Astrocyte of the cerebellum (primary cell): ENCODE data around the gene POU4F1.
A peak's percentile ranks its signal among the peaks of the same experiment; 100 is the strongest.
"Not testable (repeated sequence)": the region's sequence is repeated elsewhere in the genome, so short reads cannot be mapped to it uniquely, and the experiment has no call there.

Source experiments
- DNase-seq: peaks from one replicate; pipeline ENCODE4 v3.0.0-alpha.2; 2011; ENCODE audit warnings: low read depth
- H3K4me3 ChIP-seq: 2 replicates; pipeline ENCODE4 v1.5.1; 2011; ENCODE audit warnings: mild to moderate bottlenecking, low read depth, low read length, moderate library complexity
- CTCF ChIP-seq: IDR thresholded peaks from 2 replicates; pipeline ENCODE4 v1.5.1; 2012; ENCODE audit warnings: low read length, low read depth, moderate library complexity, mild to moderate bottlenecking; ENCODE audit errors: missing control alignments
- in situ Hi-C: cut with HindIII; loops from 2 replicates; pipeline ENCODE4 v1.10.0; 2017; ENCODE audit warnings: low sequenced_read_pairs

Gene POU4F1, protein sequence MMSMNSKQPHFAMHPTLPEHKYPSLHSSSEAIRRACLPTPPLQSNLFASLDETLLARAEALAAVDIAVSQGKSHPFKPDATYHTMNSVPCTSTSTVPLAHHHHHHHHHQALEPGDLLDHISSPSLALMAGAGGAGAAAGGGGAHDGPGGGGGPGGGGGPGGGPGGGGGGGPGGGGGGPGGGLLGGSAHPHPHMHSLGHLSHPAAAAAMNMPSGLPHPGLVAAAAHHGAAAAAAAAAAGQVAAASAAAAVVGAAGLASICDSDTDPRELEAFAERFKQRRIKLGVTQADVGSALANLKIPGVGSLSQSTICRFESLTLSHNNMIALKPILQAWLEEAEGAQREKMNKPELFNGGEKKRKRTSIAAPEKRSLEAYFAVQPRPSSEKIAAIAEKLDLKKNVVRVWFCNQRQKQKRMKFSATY

DNA sequence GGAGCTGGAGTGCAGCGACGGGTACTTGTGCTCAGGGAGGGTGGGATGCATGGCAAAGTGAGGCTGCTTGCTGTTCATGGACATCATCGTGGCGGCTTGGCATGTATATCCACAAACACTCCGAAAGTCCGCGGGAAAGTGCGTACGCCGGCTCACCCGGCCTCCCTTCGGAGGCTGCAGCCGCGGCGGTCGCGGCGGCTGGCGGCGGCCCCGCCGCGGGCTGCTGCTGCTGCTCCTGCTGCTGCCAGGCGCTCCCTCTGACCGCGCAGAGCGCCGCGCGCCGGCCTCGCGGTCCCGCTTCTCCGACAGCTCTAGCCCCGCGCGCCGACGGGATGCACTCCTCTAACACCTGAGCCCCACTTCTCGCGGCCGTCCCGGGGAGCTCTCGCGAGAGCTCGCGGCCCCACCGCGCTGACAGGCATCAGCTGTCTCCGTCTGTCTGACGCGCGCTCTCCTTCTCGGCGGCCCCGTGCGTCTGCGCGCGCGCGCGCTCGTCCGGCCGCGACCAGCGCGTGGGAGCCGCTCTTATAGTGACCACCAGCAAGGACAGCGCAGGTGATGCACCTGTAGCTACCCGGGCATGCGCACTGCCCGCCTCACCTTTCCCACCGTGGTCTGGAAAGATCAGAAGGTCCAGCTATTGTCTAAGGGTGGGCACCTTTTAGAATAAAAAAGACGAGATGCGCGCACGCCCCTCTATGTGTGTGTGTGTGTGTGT, at the start of gene POU4F1:
TSS of gene POU4F1 (minus strand) at position 313 of the 718 bp plus-strand sequence. CDS start at position 87, 226 bp downstream.
- TF ChIP-seq CTCF: no peak
- no peak for DNase-seq
- in situ Hi-C loops: no loop called here
- peak within 1 kb of the TSS; percentile 27 for H3K4me3 ChIP-seq

GRCh38 chr13:78652651-78653050, 49.3 kb upstream of the POU4F1 start:
- no peak for TF ChIP-seq CTCF
- H3K4me3 ChIP-seq: no peak overlapping the region
- in situ Hi-C loops: no loop called here
- DNase-seq: no peak

DNA sequence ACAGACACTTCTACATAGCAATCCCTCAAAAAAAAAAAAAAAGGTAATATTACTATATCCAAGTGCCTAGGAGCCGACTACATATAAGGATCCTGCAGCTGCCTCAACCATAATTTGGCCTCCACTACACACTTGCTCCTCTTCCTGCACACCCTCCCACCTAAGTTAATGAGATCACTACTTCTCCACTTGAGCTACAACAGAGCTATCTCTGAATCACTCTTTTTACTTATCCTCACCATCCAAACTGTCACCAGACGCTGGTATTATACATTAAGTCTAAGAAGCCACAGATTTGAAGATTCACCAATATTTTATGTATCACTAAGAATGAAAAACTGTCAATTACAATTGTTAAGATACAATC, 47.3 kb upstream of the POU4F1 start:
- no peak overlapping the region for H3K4me3 ChIP-seq
- TF ChIP-seq CTCF: no peak
- in situ Hi-C loops: no loop called here
- DNase-seq: no peak

DNA sequence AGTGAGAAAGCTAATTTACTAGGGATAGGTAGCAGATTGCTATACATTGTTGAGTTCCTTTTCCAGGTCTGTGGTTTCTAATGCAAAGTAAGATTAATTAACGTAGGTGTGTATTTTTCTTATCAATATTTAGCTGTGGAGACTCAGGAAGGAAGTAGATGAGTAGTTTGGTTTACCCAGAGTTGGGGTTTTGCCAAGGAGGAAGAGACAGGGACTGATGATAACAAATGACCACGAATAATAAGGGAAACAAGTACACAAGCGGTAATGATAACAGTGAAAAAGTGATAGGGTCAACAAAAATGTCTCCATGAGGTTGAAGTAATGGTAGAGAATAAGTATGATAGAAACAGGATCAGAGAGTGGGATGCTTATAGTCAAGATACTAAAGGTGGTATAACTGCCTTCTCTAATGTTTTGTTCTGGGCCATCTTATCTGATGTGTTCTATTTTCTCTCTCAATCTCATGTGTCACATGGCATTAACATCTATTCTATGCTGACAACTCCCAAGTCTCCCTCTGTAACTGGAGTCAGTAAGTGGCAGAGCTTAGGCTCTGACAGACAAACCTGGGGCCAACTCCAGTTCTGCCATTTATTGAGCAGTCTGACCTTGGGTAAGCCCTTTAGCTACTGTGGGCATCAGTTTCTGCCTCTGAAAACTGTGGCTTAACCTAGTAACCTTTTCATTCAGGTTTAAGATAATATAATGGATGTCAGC, 46.8 kb upstream of the POU4F1 start:
- H3K4me3 ChIP-seq: no peak overlapping the region
- in situ Hi-C loops: no loop called here
- TF ChIP-seq CTCF: no peak
- no peak for DNase-seq

DNA sequence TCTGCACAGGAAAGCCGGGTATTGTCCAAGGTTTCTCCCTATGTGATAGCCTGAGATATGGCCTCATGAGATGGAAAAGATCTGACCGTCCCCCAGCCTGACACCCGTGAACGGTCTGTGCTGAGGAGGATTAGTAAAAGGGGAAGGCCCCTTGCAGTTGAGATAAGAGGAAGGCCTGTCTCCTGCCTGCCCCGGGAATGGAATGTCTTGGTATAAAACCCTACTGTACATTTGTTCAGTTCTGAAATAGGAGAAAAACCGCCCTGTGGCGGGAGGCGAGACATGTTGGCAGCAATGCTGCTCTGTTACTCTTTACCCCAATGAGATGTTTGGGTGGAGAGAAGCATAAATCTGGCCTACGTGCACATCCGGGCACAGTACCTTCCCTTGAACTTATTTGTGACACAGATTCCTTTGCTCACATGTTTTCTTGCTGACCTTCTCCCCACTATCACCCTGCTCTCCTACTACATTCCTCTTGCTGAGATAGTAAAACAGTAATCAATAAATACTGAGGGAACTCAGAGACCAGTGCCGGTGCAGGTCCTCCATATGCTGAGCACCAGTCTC, 43.8 kb upstream of the POU4F1 start:
- in situ Hi-C loops: not testable (repeated sequence)

DNA sequence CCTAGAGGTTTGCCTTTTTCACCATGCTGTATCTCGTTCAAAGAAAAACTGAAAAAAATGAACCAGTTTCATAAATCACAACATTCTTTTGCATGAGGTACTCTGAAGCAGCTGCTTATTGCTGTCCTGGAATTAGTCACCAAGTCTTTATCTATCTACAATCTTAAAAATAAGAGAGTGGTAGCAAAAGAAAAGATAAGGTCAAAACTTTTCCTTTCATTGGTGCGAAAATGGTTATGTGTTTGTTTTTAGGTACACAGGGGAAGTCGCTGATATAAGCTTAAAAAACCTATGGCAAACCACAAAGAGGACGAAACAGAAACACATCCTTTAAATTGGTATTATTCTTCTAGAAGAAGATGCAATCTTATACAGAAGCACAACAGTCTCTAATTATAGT, 34.9 kb upstream of the POU4F1 start:
- no peak for TF ChIP-seq CTCF
- in situ Hi-C loops: no loop called here

More for the DNA sequence above, 43.8 kb upstream of the POU4F1 start:
- not testable (repeated sequence) for H3K4me3 ChIP-seq, DNase-seq

More for the DNA sequence above, 34.9 kb upstream of the POU4F1 start:
- no peak overlapping the region for H3K4me3 ChIP-seq
- DNase-seq: no peak
